HG02588 (cell line): ENCODE measurements around the gene SP100.
A peak's percentile ranks its signal among the peaks of the same experiment; 100 is the strongest.

ENCODE experiments used
- ATAC-seq: cut with Tn5 transposase; IDR thresholded peaks from one replicate; pipeline ENCODE4 v1.9.1; 2021; ENCODE audit warnings: mild to moderate bottlenecking, moderate library complexity; ENCODE audit not compliant: unreplicated experiment

The SP100 gene

GRCh38 chr2:230537531-230537976 is 121.6 kb downstream of the SP100 start:
- ATAC-seq: peak; percentile 69

GRCh38 chr2:230540332-230540731 is 124.3 kb downstream of the SP100 start:
- no peak for ATAC-seq

- peak; percentile 76 for ATAC-seq
These were observed 126.0 kb downstream of the SP100 start for GRCh38 chr2:230541934-230542380.

- no peak for ATAC-seq
These were observed 126.8 kb downstream of the SP100 start for GRCh38 chr2:230542751-230543150.

GRCh38 chr2:230552181-230552580 is 136.2 kb downstream of the SP100 start:
- no peak for ATAC-seq

- no peak for ATAC-seq
These were observed 141.1 kb downstream of the SP100 start for GRCh38 chr2:230557065-230557464.

GRCh38 chr2:230564805-230565779 is 149.1 kb downstream of the SP100 start:
- ATAC-seq: no peak

- no peak for ATAC-seq
These were observed 153.3 kb downstream of the SP100 start for GRCh38 chr2:230569298-230569697.

- no peak for ATAC-seq
These were observed 155.0 kb downstream of the SP100 start for GRCh38 chr2:230570987-230571386.

- no peak for ATAC-seq
These were observed 159.8 kb downstream of the SP100 start for GRCh38 chr2:230575642-230576324.

GRCh38 chr2:230577114-230577513 is 161.1 kb downstream of the SP100 start:
- no peak for ATAC-seq

- ATAC-seq: no peak
These were observed 162.1 kb downstream of the SP100 start for GRCh38 chr2:230578106-230578505.

GRCh38 chr2:230582851-230583283 is 166.9 kb downstream of the SP100 start:
- ATAC-seq: peak; percentile 67

- ATAC-seq: no peak
These were observed 167.6 kb downstream of the SP100 start for GRCh38 chr2:230583581-230583980.

- no peak for ATAC-seq
These were observed 170.5 kb downstream of the SP100 start for GRCh38 chr2:230586328-230586982.

GRCh38 chr2:230589025-230589424 is 173.0 kb downstream of the SP100 start:
- ATAC-seq: peak; percentile 3

- peak; percentile 93 for ATAC-seq
These were observed 173.6 kb downstream of the SP100 start for GRCh38 chr2:230589497-230590015.

GRCh38 chr2:230590333-230590732 is 174.3 kb downstream of the SP100 start:
- no peak for ATAC-seq

- no peak for ATAC-seq
These were observed 175.8 kb downstream of the SP100 start for GRCh38 chr2:230591850-230592249.

- ATAC-seq: no peak
These were observed 176.8 kb downstream of the SP100 start for GRCh38 chr2:230592775-230593174.
